IMR-90 (cell line): ENCODE results near the gene TIGIT. TPM values are rescaled to one million over a fixed set of nuclear protein-coding genes. Genes with fewer than 3 reads are reported as not detected.

ENCODE experiments used
- ATAC-seq: fragments of 200-7000 bp; cut with Tn5 transposase; 2 replicates; pipeline ENCODE4 v1.9.1; 2020; ENCODE audit warnings: low read depth, mild to moderate bottlenecking, moderate library complexity
- BruUV-seq: library from RNA; stranded (reverse); fragments of 400-500 nt; replicated peaks from 2 replicates; lab custom pipeline; 2021; lab: Mats Ljungman, UMichigan
- CTCF ChIA-PET: fragments of 300-600 bp; formaldehyde crosslinking; extraction: SDS; loops from one replicate; lab custom pipeline; 2021; ENCODE audit warnings: antibody characterized with exemption; lab: Yijun Ruan, JAX
- POLR2A ChIA-PET: fragments of 300-600 bp; sonication (Branson Sonifier 250); formaldehyde crosslinking; loops from one replicate; lab custom pipeline; 2022; ENCODE audit warnings: antibody characterized with exemption; ENCODE audit not compliant: unreplicated experiment; lab: Charles Lee
- DNase-seq: peaks from one replicate; pipeline ENCODE4 v3.0.0; 2013
- H2AFZ ChIP-seq: replicated peaks from 2 replicates; pipeline ENCODE3; 2013; ENCODE audit warnings: low read length, mild to moderate bottlenecking; ENCODE audit not compliant: poor library complexity
- H2AK5ac ChIP-seq: 2 replicates; pipeline ENCODE4 v1.6.1; 2013; ENCODE audit warnings: low read depth, low read length, inconsistent platforms
- H2AK9ac ChIP-seq: replicated peaks from 2 replicates; pipeline ENCODE3; 2013; ENCODE audit warnings: mild to moderate bottlenecking, low read depth, low read length, moderate library complexity; ENCODE audit not compliant: poor library complexity
- H2BK120ac ChIP-seq: 2 replicates; pipeline ENCODE4 v1.6.1; 2013; ENCODE audit warnings: low read depth, low read length, inconsistent platforms
- H2BK15ac ChIP-seq: 3 replicates; pipeline ENCODE4 v1.6.1; 2013; ENCODE audit warnings: low read depth, low read length, inconsistent platforms
- H2BK20ac ChIP-seq: 2 replicates; pipeline ENCODE4 v1.6.1; 2013; ENCODE audit warnings: low read depth, mild to moderate bottlenecking, inconsistent platforms, low read length, moderate library complexity
- H2BK5ac ChIP-seq: 2 replicates; pipeline ENCODE4 v1.6.1; 2013; ENCODE audit warnings: mild to moderate bottlenecking, low read depth, low read length, inconsistent platforms; ENCODE audit not compliant: poor library complexity, severe bottlenecking
- H3K14ac ChIP-seq: replicated peaks from 2 replicates; pipeline ENCODE4 v1.6.1; 2013; ENCODE audit warnings: low read depth, low read length, inconsistent platforms
- H3K18ac ChIP-seq: 2 replicates; pipeline ENCODE4 v1.6.1; 2013; ENCODE audit warnings: low read depth, low read length, control low read depth
- H3K23ac ChIP-seq: 2 replicates; pipeline ENCODE4 v1.6.1; 2013; ENCODE audit warnings: low read depth, low read length, inconsistent platforms
- H3K27ac ChIP-seq: 2 replicates; pipeline ENCODE4 v1.5.1; 2013; ENCODE audit warnings: mild to moderate bottlenecking, control low read depth, low read length; ENCODE audit not compliant: insufficient read depth
- H3K27me3 ChIP-seq: 2 replicates; pipeline ENCODE4 v1.6.1; 2013; ENCODE audit warnings: low read length; ENCODE audit not compliant: control insufficient read depth, insufficient read depth
- H3K36me3 ChIP-seq: 2 replicates; pipeline ENCODE4 v1.6.1; 2013; ENCODE audit warnings: low read length, mixed read lengths; ENCODE audit not compliant: control insufficient read depth, insufficient read depth
- H3K4ac ChIP-seq: 2 replicates; pipeline ENCODE4 v1.6.1; 2013; ENCODE audit warnings: low read depth, low read length, inconsistent platforms
- H3K4me1 ChIP-seq: 2 replicates; pipeline ENCODE4 v1.6.1; 2013; ENCODE audit warnings: low read length, mixed read lengths; ENCODE audit not compliant: control insufficient read depth, insufficient read depth
- H3K4me2 ChIP-seq: 2 replicates; pipeline ENCODE4 v1.6.1; 2013; ENCODE audit warnings: low read depth, mild to moderate bottlenecking, control low read depth, low read length, moderate library complexity
- H3K4me3 ChIP-seq: 2 replicates; pipeline ENCODE4 v1.5.1; 2013; ENCODE audit warnings: low read depth, mild to moderate bottlenecking, control low read depth, low read length, moderate library complexity; ENCODE audit not compliant: insufficient read depth
- H3K56ac ChIP-seq: 2 replicates; pipeline ENCODE4 v1.6.1; 2013; ENCODE audit warnings: low read length, inconsistent platforms; ENCODE audit not compliant: insufficient read depth; ENCODE audit errors: extremely low read depth
- H3K79me1 ChIP-seq, 2 experiments: 2 replicates each; pipeline ENCODE4 v1.6.1; 2013; ENCODE audit warnings: low read length in 2 of 2, inconsistent platforms in 1 of 2, low read depth in 1 of 2
- H3K9ac ChIP-seq: 2 replicates; pipeline ENCODE4 v1.6.1; 2013; ENCODE audit warnings: low read depth, low read length, control low read depth
- H3K9me1 ChIP-seq: 2 replicates; pipeline ENCODE4 v1.6.1; 2013; ENCODE audit warnings: low read length, inconsistent platforms; ENCODE audit not compliant: insufficient read depth
- H3K9me3 ChIP-seq: 2 replicates; pipeline ENCODE4 v1.6.1; 2013; ENCODE audit warnings: low read length; ENCODE audit not compliant: control insufficient read depth, insufficient read depth
- H4K20me1 ChIP-seq: 2 replicates; pipeline ENCODE4 v1.6.1; 2013; ENCODE audit warnings: low read length, inconsistent platforms; ENCODE audit not compliant: insufficient read depth
- H4K5ac ChIP-seq: 2 replicates; pipeline ENCODE4 v1.6.1; 2013; ENCODE audit warnings: mild to moderate bottlenecking, low read depth, low read length, control low read depth
- H4K8ac ChIP-seq, 2 experiments: 2 replicates each; pipeline ENCODE4 v1.6.1; 2013; ENCODE audit warnings: low read depth in 2 of 2, low read length in 2 of 2, control low read depth in 1 of 2, inconsistent platforms in 1 of 2
- H4K91ac ChIP-seq: 2 replicates; pipeline ENCODE4 v1.6.1; 2013; ENCODE audit warnings: low read depth, low read length, inconsistent platforms; ENCODE audit not compliant: insufficient read depth
- BHLHE40 ChIP-seq: fragments of 150-350 bp; IDR thresholded peaks from 2 replicates; pipeline ENCODE4 v1.6.1; 2016; ENCODE audit warnings: mild to moderate bottlenecking, low read depth, low read length
- CEBPB ChIP-seq: IDR thresholded peaks from 2 replicates; pipeline ENCODE4 v1.6.1; 2012; ENCODE audit warnings: low read depth, low read length, improper control_type of control experiment
- CHD1 ChIP-seq: IDR thresholded peaks from 2 replicates; pipeline ENCODE4 v1.6.1; 2012; ENCODE audit warnings: low read depth, low read length, improper control_type of control experiment
- FOS ChIP-seq: fragments of 150-350 bp; IDR thresholded peaks from 2 replicates; pipeline ENCODE4 v1.6.1; 2016; ENCODE audit warnings: low read depth, low read length
- MAFK ChIP-seq: IDR thresholded peaks from 2 replicates; pipeline ENCODE4 v1.6.1; 2012; ENCODE audit warnings: low read depth, low read length, improper control_type of control experiment
- MAZ ChIP-seq: IDR thresholded peaks from 2 replicates; pipeline ENCODE4 v1.6.1; 2012; ENCODE audit warnings: low read depth, mild to moderate bottlenecking, low read length, improper control_type of control experiment, moderate library complexity, borderline replicate concordance
- MXI1 ChIP-seq: IDR thresholded peaks from 2 replicates; pipeline ENCODE4 v1.6.1; 2012; ENCODE audit warnings: low read depth, mild to moderate bottlenecking, low read length, moderate library complexity, borderline replicate concordance
- NFE2L2 ChIP-seq: fragments of 150-350 bp; IDR thresholded peaks from 2 replicates; pipeline ENCODE4 v1.6.1; 2016; ENCODE audit warnings: low read depth, mild to moderate bottlenecking, low read length
- POLR2A ChIP-seq: IDR thresholded peaks from 2 replicates; pipeline ENCODE4 v1.6.1; 2012; ENCODE audit warnings: mild to moderate bottlenecking, low read depth, low read length
- RAD21 ChIP-seq: IDR thresholded peaks from 2 replicates; pipeline ENCODE4 v1.6.1; 2012; ENCODE audit warnings: low read length, improper control_type of control experiment
- RCOR1 ChIP-seq: IDR thresholded peaks from 2 replicates; pipeline ENCODE4 v1.6.1; 2012; ENCODE audit warnings: mild to moderate bottlenecking, low read length, improper control_type of control experiment; ENCODE audit not compliant: insufficient replicate concordance
- RFX5 ChIP-seq: IDR thresholded peaks from 2 replicates; pipeline ENCODE4 v1.8.0; 2012; ENCODE audit warnings: low read depth, mild to moderate bottlenecking, low read length, moderate library complexity
- SMC3 ChIP-seq: fragments of 150-350 bp; IDR thresholded peaks from 2 replicates; pipeline ENCODE4 v1.6.1; 2016; ENCODE audit warnings: low read depth, mild to moderate bottlenecking, antibody characterized with exemption, low read length, moderate library complexity
- WGBS, 2 experiments: methylation state at CpG; one replicate each; pipeline versions ENCODE4 v1.1.5 to v1.1.7; 2013; ENCODE audit warnings: missing lambda C conversion rate in 2 of 2; ENCODE audit not compliant: insufficient read length in 1 of 2; ENCODE audit errors: extremely low coverage in 2 of 2; 5-methylcytosine and 5-hydroxymethylcytosine counted together
- dilution Hi-C: fragments of 300-500 bp; cut with HindIII; formaldehyde crosslinking; loops from one replicate; pipeline ENCODE4 v1.14.3; 2018; ENCODE audit warnings: low sequenced_read_pairs; ENCODE audit not compliant: unreplicated experiment
- in situ Hi-C: fragments of 300-500 bp; cut with MboI; formaldehyde crosslinking; loops from 3 replicates; pipeline ENCODE4 v1.14.3; 2019; ENCODE audit warnings: low sequenced_read_pairs, inconsistent platforms, mixed read lengths
- intact Hi-C: fragments of 100-400 bp; cut with micrococcal nuclease; formaldehyde crosslinking; loops from 2 replicates; pipeline ENCODE4 v1.10.0; 2022
- polyA plus RNA-seq, 3 experiments: library from polyadenylated mRNA; depleted of rRNA; stranded (reverse); fragments of >200 nt; gene quantifications; 2 replicates each; pipeline ENCODE4 v1.2.3, GENCODE V29; 2012; ENCODE audit warnings: low replicate concordance in 1 of 3
- total RNA-seq: library from RNA; depleted of rRNA; stranded (reverse); fragments of >200 nt; gene quantifications from 2 replicates; pipeline ENCODE4 v1.2.3, GENCODE V29; 2012
- TF ChIP-seq, protein P1 (sequence below): conservative IDR thresholded peaks from 2 replicates; pipeline ENCODE4 v1.5.1; 2012; ENCODE audit warnings: mild to moderate bottlenecking, low read depth, low read length, improper control_type of control experiment
- TF ChIP-seq, protein P2 (sequence below): fragments of 150-350 bp; IDR thresholded peaks from 2 replicates; pipeline ENCODE4 v1.6.1; 2016; ENCODE audit warnings: low read depth, mild to moderate bottlenecking, low read length, moderate library complexity, borderline replicate concordance
- TF ChIP-seq, protein P3 (sequence below): fragments of 150-350 bp; IDR thresholded peaks from 2 replicates; pipeline ENCODE4 v1.6.1; 2017; ENCODE audit warnings: mild to moderate bottlenecking, antibody characterized with exemption, low read length, low read depth

The TIGIT gene
- total and polyA plus RNA-seq, 2 of the 4 experiments (the other 2 are of a cell fraction): not detected

DNA sequence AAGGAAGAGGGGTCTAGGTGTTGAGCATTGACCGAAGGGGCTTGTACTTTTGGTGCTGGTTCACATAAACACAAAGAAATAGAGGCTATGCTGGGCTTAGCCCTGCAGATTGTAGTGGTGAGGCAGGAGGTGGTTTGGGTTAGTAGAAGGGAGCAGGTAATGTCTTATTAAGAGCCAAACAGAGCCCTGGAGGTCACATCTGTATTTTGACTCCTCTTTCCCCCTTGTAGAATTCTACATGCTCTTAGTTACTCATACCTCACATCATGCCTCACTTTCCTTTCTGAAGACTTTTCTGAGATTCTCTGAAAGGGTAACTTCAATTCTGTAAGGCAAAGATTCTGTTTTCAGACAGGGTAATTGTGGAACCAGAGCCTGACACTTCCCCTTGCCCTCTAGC, 40.3 kb upstream of the TIGIT start:
- TF ChIP-seq, protein P1, sequence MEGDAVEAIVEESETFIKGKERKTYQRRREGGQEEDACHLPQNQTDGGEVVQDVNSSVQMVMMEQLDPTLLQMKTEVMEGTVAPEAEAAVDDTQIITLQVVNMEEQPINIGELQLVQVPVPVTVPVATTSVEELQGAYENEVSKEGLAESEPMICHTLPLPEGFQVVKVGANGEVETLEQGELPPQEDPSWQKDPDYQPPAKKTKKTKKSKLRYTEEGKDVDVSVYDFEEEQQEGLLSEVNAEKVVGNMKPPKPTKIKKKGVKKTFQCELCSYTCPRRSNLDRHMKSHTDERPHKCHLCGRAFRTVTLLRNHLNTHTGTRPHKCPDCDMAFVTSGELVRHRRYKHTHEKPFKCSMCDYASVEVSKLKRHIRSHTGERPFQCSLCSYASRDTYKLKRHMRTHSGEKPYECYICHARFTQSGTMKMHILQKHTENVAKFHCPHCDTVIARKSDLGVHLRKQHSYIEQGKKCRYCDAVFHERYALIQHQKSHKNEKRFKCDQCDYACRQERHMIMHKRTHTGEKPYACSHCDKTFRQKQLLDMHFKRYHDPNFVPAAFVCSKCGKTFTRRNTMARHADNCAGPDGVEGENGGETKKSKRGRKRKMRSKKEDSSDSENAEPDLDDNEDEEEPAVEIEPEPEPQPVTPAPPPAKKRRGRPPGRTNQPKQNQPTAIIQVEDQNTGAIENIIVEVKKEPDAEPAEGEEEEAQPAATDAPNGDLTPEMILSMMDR: no peak
- TF ChIP-seq NFE2L2 (no peak), FOS (no peak), MAFK (no peak), MAZ (no peak), MXI1 (no peak), RFX5 (no peak), CEBPB (no peak), CHD1 (no peak), RCOR1 (no peak), POLR2A (no peak), SMC3 (no peak), RAD21 (no peak), BHLHE40 (no peak)
- TF ChIP-seq, protein P2, sequence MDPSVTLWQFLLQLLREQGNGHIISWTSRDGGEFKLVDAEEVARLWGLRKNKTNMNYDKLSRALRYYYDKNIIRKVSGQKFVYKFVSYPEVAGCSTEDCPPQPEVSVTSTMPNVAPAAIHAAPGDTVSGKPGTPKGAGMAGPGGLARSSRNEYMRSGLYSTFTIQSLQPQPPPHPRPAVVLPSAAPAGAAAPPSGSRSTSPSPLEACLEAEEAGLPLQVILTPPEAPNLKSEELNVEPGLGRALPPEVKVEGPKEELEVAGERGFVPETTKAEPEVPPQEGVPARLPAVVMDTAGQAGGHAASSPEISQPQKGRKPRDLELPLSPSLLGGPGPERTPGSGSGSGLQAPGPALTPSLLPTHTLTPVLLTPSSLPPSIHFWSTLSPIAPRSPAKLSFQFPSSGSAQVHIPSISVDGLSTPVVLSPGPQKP: no peak
- TF ChIP-seq, protein P3, sequence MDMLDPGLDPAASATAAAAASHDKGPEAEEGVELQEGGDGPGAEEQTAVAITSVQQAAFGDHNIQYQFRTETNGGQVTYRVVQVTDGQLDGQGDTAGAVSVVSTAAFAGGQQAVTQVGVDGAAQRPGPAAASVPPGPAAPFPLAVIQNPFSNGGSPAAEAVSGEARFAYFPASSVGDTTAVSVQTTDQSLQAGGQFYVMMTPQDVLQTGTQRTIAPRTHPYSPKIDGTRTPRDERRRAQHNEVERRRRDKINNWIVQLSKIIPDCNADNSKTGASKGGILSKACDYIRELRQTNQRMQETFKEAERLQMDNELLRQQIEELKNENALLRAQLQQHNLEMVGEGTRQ: no peak
- Histone ChIP-seq H4K8ac (no peak overlapping the region), H3K56ac (no peak overlapping the region), H3K27ac (no peak overlapping the region), H3K79me1 (no peaks in the 10 kb centered on the region), H3K36me3 (no peaks in the 10 kb centered on the region), H4K20me1 (no peaks in the 10 kb centered on the region), H2AFZ (no peak overlapping the region), H3K23ac (no peak overlapping the region), H3K14ac (no peak overlapping the region), H3K4me2 (no peak overlapping the region), H3K9me3 (no peaks in the 10 kb centered on the region), H3K27me3 (peaks cover 2% of the 10 kb centered on the region), H3K4me3 (no peak overlapping the region), H2BK5ac (no peak overlapping the region), H3K18ac (no peak overlapping the region), H3K9me1 (no peaks in the 10 kb centered on the region), H4K91ac (no peak overlapping the region), H3K4ac (no peak overlapping the region), H3K9ac (no peak overlapping the region), H2AK5ac (no peak overlapping the region), H4K5ac (no peak overlapping the region), H2BK15ac (no peak overlapping the region), H2AK9ac (no peak overlapping the region), H2BK20ac (no peak overlapping the region), H2BK120ac (no peak overlapping the region), H3K4me1 (no peaks in the 10 kb centered on the region)
- DNase-seq (no peak), ATAC-seq (no peak)
- dilution Hi-C loops (no loop called here), in situ Hi-C loops (no loop called here), intact Hi-C loops (no loop called here)
- ChIA-PET POLR2A (no interaction called here), CTCF (no interaction called here)
- no TSS peak for BruUV-seq
- no CpG with 5 or more reads among the region's 1 CpG for WGBS, 2 experiments
